ENCODE data around the gene SLC27A2.

DNA sequence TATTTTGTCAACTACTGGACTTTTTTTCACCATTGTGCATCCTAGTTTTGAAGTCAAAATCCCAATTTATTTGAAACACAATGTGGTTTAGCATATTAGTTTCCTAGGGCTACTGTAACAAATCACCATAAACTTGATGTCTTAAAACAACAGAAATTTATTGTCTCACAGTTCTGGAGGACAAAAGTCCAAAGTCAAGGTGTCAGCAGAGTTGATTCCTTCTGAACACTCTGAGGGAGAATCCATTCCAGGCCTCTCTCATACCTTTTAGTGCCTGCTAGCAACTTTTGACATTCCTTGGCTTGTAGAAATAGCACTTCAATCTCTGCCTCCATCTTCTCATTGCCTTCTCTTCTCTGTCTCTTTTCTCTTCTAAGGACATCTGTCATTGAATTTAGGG lies 14.9 kb upstream of the SLC27A2 start:
- TF ChIP-seq TAF1 (IDR thresholded peaks at IDR 0.05; ENCODE audit: borderline replicate concordance, low read depth, low read length) (no peak), POLR2AphosphoS5 (IDR thresholded peaks at IDR 0.05; ENCODE audit: low read depth, low read length) (no peak), POLR2A (IDR thresholded peaks at IDR 0.05; ENCODE audit: low read depth, low read length) (no peak)

All from GM12892 (cell line).